ENCODE data around the gene MZB1.

DNA sequence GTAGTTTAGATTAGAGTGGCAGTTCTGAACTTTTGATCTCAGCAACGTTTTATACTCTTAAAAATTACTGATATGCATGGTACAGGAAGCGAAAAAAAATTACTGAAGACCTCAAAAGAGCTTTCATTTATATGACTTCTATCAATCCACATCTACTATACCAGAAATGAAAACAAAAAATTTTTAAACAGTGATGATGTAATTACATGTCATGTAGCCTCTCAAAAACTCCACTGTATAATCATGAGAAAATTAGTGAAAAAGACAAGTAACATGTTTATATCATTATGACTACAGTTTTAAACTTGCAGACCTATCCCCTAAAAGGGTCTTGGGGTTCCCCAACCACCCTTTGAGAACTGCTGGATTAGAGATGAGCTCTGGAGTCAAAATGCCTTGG, 40.3 kb upstream of the MZB1 start:
- no peak for TF ChIP-seq CTCF (IDR thresholded peaks at IDR 0.05)
- TF ChIP-seq EP300 (IDR thresholded peaks at IDR 0.05) = no peak
- no peak for TF ChIP-seq POLR2A (IDR thresholded peaks at IDR 0.05)
